Left ventricle myocardium inferior (tissue), 1 donor: ENCODE data around the gene CZIB. TPM values are rescaled to one million over a fixed set of nuclear protein-coding genes. Genes with fewer than 3 reads are reported as not detected.

ENCODE experiments used
- DNase-seq: peaks from one replicate; pipeline ENCODE4 v3.0.0-alpha.2; 2020
- H3K27ac ChIP-seq: fragments of 200-600 bp; replicated peaks from 2 replicates; pipeline ENCODE4 v1.8.0; 2021
- H3K27me3 ChIP-seq: fragments of 200-600 bp; 2 replicates; pipeline ENCODE4 v1.8.0; 2021; ENCODE audit warnings: low read depth
- H3K36me3 ChIP-seq: fragments of 200-600 bp; 2 replicates; pipeline ENCODE4 v1.8.0; 2021
- H3K4me1 ChIP-seq: fragments of 200-600 bp; 2 replicates; pipeline ENCODE4 v1.8.0; 2021
- H3K4me3 ChIP-seq: fragments of 200-600 bp; 2 replicates; pipeline ENCODE4 v1.8.0; 2021; ENCODE audit warnings: mild to moderate bottlenecking, moderate library complexity
- H3K9me3 ChIP-seq: fragments of 200-600 bp; replicated peaks from 2 replicates; pipeline ENCODE4 v1.8.0; 2021
- intact Hi-C: fragments of 100-400 bp; cut with micrococcal nuclease; formaldehyde crosslinking; loops from one replicate; pipeline ENCODE4 v1.11.0; 2022
- total RNA-seq: library from RNA; stranded (reverse); fragmentation: NEBNext Ultra II Directional; extraction: Animal tissue kit (Norgen Biotek cat#: 25700); gene quantifications from one replicate; pipeline ENCODE4 v1.2.1, GENCODE V29; 2021
- TF ChIP-seq, protein P1 (sequence below): fragments of 200-600 bp; IDR thresholded peaks from 2 replicates; pipeline ENCODE4 v1.8.0; 2021; ENCODE audit warnings: antibody characterized with exemption, mild to moderate bottlenecking, borderline replicate concordance
- donor health status: DM: no; HTN: yes; CAD: no; lungs with severe emphysema.

Gene CZIB
- total RNA-seq, 1 donor from 2014 or later = 61.1 TPM

- H3K4me3 ChIP-seq = peak within 1 kb of the TSS; percentile 90
- TF ChIP-seq, protein P1, sequence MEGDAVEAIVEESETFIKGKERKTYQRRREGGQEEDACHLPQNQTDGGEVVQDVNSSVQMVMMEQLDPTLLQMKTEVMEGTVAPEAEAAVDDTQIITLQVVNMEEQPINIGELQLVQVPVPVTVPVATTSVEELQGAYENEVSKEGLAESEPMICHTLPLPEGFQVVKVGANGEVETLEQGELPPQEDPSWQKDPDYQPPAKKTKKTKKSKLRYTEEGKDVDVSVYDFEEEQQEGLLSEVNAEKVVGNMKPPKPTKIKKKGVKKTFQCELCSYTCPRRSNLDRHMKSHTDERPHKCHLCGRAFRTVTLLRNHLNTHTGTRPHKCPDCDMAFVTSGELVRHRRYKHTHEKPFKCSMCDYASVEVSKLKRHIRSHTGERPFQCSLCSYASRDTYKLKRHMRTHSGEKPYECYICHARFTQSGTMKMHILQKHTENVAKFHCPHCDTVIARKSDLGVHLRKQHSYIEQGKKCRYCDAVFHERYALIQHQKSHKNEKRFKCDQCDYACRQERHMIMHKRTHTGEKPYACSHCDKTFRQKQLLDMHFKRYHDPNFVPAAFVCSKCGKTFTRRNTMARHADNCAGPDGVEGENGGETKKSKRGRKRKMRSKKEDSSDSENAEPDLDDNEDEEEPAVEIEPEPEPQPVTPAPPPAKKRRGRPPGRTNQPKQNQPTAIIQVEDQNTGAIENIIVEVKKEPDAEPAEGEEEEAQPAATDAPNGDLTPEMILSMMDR = no peak
- peak within 1 kb of the TSS; percentile 80 for H3K27ac ChIP-seq
- no peaks in the 10 kb centered on the region for H3K9me3 ChIP-seq
- intact Hi-C loops = no loop called here
- H3K36me3 ChIP-seq = peaks cover 29% of the 10 kb centered on the region
- peak; percentile 94 for DNase-seq
- no peaks in the 10 kb centered on the region for H3K27me3 ChIP-seq
- H3K4me1 ChIP-seq = peaks cover 35% of the 10 kb centered on the region
Observed at GRCh38 chr1:53238197-53239155, 18.0 kb upstream of the CZIB start, which contains the start of gene MAGOH. TSS of gene MAGOH (minus strand) at chr1:53238518. CDS start at chr1:53238448, 70 bp downstream.

DNA sequence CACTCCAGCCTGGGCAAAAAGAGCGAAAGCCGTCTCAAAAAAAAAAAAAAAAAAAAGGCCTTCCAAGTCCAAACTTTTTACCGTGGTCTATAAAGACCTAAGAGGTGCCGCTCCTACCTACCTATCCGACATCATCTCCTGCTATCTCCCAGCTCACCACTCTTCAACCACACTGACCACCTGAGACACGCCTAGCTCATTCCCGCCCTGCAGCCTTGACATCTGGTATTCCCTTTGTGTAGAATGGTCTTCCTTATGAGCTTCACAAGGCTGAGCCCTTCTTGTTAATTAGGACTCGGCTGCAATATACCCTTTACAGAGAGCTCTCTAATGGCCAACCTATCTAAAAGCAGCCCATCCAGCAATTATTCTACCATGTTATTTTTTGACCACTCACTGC is 17.2 kb upstream of the CZIB start:
- Histone ChIP-seq H3K4me1 (peaks cover 35% of the 10 kb centered on the region), H3K27ac (no peak overlapping the region), H3K4me3 (peak overlapping the region; percentile 90), H3K27me3 (no peaks in the 10 kb centered on the region), H3K9me3 (no peaks in the 10 kb centered on the region), H3K36me3 (peaks cover 38% of the 10 kb centered on the region)
- intact Hi-C loops = no loop called here
- TF ChIP-seq, protein P1 = no peak
- no peak for DNase-seq

- H3K4me1 ChIP-seq = peaks cover 24% of the 10 kb centered on the region
- no peak for DNase-seq
- H3K27ac ChIP-seq = peak overlapping the region; percentile 98
- no peaks in the 10 kb centered on the region for H3K27me3 ChIP-seq
- peak overlapping the region; percentile 87 for H3K4me3 ChIP-seq
- peaks cover 26% of the 10 kb centered on the region for H3K36me3 ChIP-seq
- H3K9me3 ChIP-seq = no peaks in the 10 kb centered on the region
- intact Hi-C loops = no loop called here
- TF ChIP-seq, protein P1 = no peak
Observed at GRCh38 chr1:53220962-53221286, 490 bp upstream of the CZIB start.

DNA sequence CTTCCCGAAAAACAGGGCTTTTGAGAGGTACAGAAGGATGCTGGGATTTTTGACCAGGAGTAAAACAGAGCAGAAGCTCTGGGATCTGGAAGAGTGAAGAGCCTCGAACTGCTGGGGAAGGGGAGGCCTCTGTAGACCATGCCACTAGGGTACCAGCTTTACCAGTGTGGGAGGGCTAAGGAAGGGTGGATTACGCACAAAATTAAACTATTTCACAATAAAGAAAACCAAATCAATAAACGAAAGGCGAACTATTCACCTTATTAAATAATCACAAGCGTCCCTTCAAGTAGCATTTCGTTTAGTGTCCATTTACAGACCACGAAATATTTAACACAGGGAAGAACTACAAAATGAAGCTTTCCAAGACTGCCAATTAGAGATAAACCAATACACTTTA is 723 bp downstream of the CZIB start:
- Histone ChIP-seq H3K27ac (peak overlapping the region; percentile 98), H3K27me3 (no peaks in the 10 kb centered on the region), H3K4me1 (peaks cover 24% of the 10 kb centered on the region), H3K36me3 (peaks cover 35% of the 10 kb centered on the region), H3K9me3 (no peaks in the 10 kb centered on the region), H3K4me3 (peak overlapping the region; percentile 87)
- intact Hi-C loops = no loop called here
- TF ChIP-seq, protein P1 = no peak
- no peak for DNase-seq

- Histone ChIP-seq H3K36me3 (peaks cover 50% of the 10 kb centered on the region), H3K27ac (no peak overlapping the region), H3K9me3 (no peaks in the 10 kb centered on the region), H3K27me3 (no peaks in the 10 kb centered on the region), H3K4me3 (no peak overlapping the region), H3K4me1 (peaks cover 24% of the 10 kb centered on the region)
- intact Hi-C loops = no loop called here
- TF ChIP-seq, protein P1 = no peak
- no peak for DNase-seq
Observed at GRCh38 chr1:53218201-53218600, 2.2 kb downstream of the CZIB start.
